ENCODE measurements around the gene RYK. TPM values are rescaled to one million over a fixed set of nuclear protein-coding genes. Genes with fewer than 3 reads are reported as not detected.

RYK gene
- total and polyA plus RNA-seq, 2 donors (not counting 1 experiment from before 2014, with no cell fraction given) = 60.6 to 112 TPM

GRCh38 chr3:134126153-134126552 is 124.5 kb downstream of the RYK start:
- TF ChIP-seq CTCF (conservative IDR thresholded peaks at IDR 0.05 in 1 of 2, IDR thresholded peaks at IDR 0.05 in 1 of 2; ENCODE audit: low read depth in 1 of 2, low read length in 2 of 2) = peak in 1 of 2 donors; percentile 35
- TF ChIP-seq EZH2 (IDR thresholded peaks at IDR 0.05; ENCODE audit: low read length, missing control alignments) = no peak
- no peak overlapping the region for H2AFZ ChIP-seq (ENCODE audit: low read length)
- H3K36me3 ChIP-seq (ENCODE audit: control insufficient read depth, insufficient read depth, low read length) = no peaks in the 10 kb centered on the region
- H3K79me2 ChIP-seq (ENCODE audit: control insufficient read depth, insufficient read depth, low read length) = no peaks in the 10 kb centered on the region
- no peaks in the 10 kb centered on the region for H4K20me1 ChIP-seq (ENCODE audit: control insufficient read depth, extremely low read depth, insufficient read depth, low read length)
- H3K4me2 ChIP-seq (ENCODE audit: extremely low read depth, insufficient read depth, low read length) = no peak overlapping the region
- peak in 1 of 2 donors; percentile 14 for DNase-seq (ENCODE audit: low read depth in 2 of 2)
- no peak overlapping the region for H3K9ac ChIP-seq (ENCODE audit: insufficient read depth, low read length)
- H3K9me3 ChIP-seq (ENCODE audit: control insufficient read depth, insufficient read depth, low read depth, low read length) = no peaks in the 10 kb centered on the region
- no peaks in the 10 kb centered on the region for H3K27me3 ChIP-seq (ENCODE audit: control insufficient read depth, insufficient read depth, low read length)
- H3K27ac ChIP-seq (ENCODE audit: insufficient read depth, low read length) = no peak overlapping the region
- no peak overlapping the region for H3K4me3 ChIP-seq (replicated peaks in 1 of 4; ENCODE audit: control extremely low read depth in 1 of 4, insufficient read depth in 1 of 4, low read depth in 3 of 4, low read length in 4 of 4)
- no peaks in the 10 kb centered on the region for H3K4me1 ChIP-seq (ENCODE audit: control insufficient read depth, extremely low read depth, insufficient read depth, low read length)

- DNase-seq (ENCODE audit: low read depth in 2 of 2) = no peak
- Histone ChIP-seq H3K79me2 (ENCODE audit: control insufficient read depth, insufficient read depth, low read length) (no peaks in the 10 kb centered on the region), H2AFZ (ENCODE audit: low read length) (no peak overlapping the region), H3K4me3 (replicated peaks in 1 of 4; ENCODE audit: control extremely low read depth in 1 of 4, insufficient read depth in 1 of 4, low read depth in 3 of 4, low read length in 4 of 4) (no peak overlapping the region), H3K4me2 (ENCODE audit: extremely low read depth, insufficient read depth, low read length) (no peak overlapping the region), H3K27me3 (ENCODE audit: control insufficient read depth, insufficient read depth, low read length) (no peaks in the 10 kb centered on the region), H3K9ac (ENCODE audit: insufficient read depth, low read length) (no peak overlapping the region), H3K9me3 (ENCODE audit: control insufficient read depth, insufficient read depth, low read depth, low read length) (no peaks in the 10 kb centered on the region), H4K20me1 (ENCODE audit: control insufficient read depth, extremely low read depth, insufficient read depth, low read length) (no peaks in the 10 kb centered on the region), H3K36me3 (ENCODE audit: control insufficient read depth, insufficient read depth, low read length) (no peaks in the 10 kb centered on the region), H3K27ac (ENCODE audit: insufficient read depth, low read length) (no peak overlapping the region), H3K4me1 (ENCODE audit: control insufficient read depth, extremely low read depth, insufficient read depth, low read length) (no peaks in the 10 kb centered on the region)
- TF ChIP-seq EZH2 (IDR thresholded peaks at IDR 0.05; ENCODE audit: low read length, missing control alignments) = no peak
- no peak for TF ChIP-seq CTCF (conservative IDR thresholded peaks at IDR 0.05 in 1 of 2, IDR thresholded peaks at IDR 0.05 in 1 of 2; ENCODE audit: low read depth in 1 of 2, low read length in 2 of 2)
Observed at GRCh38 chr3:134114726-134115125, 135.9 kb downstream of the RYK start.

GRCh38 chr3:134111616-134112015 is 139.0 kb downstream of the RYK start:
- H3K79me2 ChIP-seq (ENCODE audit: control insufficient read depth, insufficient read depth, low read length) = no peaks in the 10 kb centered on the region
- DNase-seq (ENCODE audit: low read depth in 2 of 2) = peak in 1 of 2 donors; percentile 12
- H3K9me3 ChIP-seq (ENCODE audit: control insufficient read depth, insufficient read depth, low read depth, low read length) = no peaks in the 10 kb centered on the region
- H3K27me3 ChIP-seq (ENCODE audit: control insufficient read depth, insufficient read depth, low read length) = no peaks in the 10 kb centered on the region
- H3K4me3 ChIP-seq (replicated peaks in 1 of 4; ENCODE audit: control extremely low read depth in 1 of 4, insufficient read depth in 1 of 4, low read depth in 3 of 4, low read length in 4 of 4) = no peak overlapping the region
- no peaks in the 10 kb centered on the region for H3K4me1 ChIP-seq (ENCODE audit: control insufficient read depth, extremely low read depth, insufficient read depth, low read length)
- no peak overlapping the region for H2AFZ ChIP-seq (ENCODE audit: low read length)
- H3K27ac ChIP-seq (ENCODE audit: insufficient read depth, low read length) = no peak overlapping the region
- H3K9ac ChIP-seq (ENCODE audit: insufficient read depth, low read length) = no peak overlapping the region
- TF ChIP-seq EZH2 (IDR thresholded peaks at IDR 0.05; ENCODE audit: low read length, missing control alignments) (no peak), CTCF (conservative IDR thresholded peaks at IDR 0.05 in 1 of 2, IDR thresholded peaks at IDR 0.05 in 1 of 2; ENCODE audit: low read depth in 1 of 2, low read length in 2 of 2) (no peak)
- H3K4me2 ChIP-seq (ENCODE audit: extremely low read depth, insufficient read depth, low read length) = no peak overlapping the region
- no peaks in the 10 kb centered on the region for H4K20me1 ChIP-seq (ENCODE audit: control insufficient read depth, extremely low read depth, insufficient read depth, low read length)
- no peaks in the 10 kb centered on the region for H3K36me3 ChIP-seq (ENCODE audit: control insufficient read depth, insufficient read depth, low read length)
